Epithelial cell of proximal tubule (primary cell): Measurements from ENCODE around the gene UGT3A2. TPM values are rescaled to one million over a fixed set of nuclear protein-coding genes. Genes with fewer than 3 reads are reported as not detected.
"Not testable (repeated sequence)": the region's sequence is repeated elsewhere in the genome, so short reads cannot be mapped to it uniquely, and the experiment has no call there.

Experiments used
- DNase-seq: peaks from one replicate; pipeline ENCODE4 v3.0.0-alpha.2; 2011; ENCODE audit warnings: low read depth
- H3K4me3 ChIP-seq: 2 replicates; pipeline ENCODE4 v1.5.1; 2011; ENCODE audit warnings: low read depth, mild to moderate bottlenecking, low read length
- total RNA-seq: library from RNA; depleted of rRNA; stranded (reverse); fragments of >200 nt; gene quantifications from 2 replicates; pipeline ENCODE4 v1.2.3, GENCODE V29; 2015
- TF ChIP-seq, protein P1 (sequence below): conservative IDR thresholded peaks from 2 replicates; pipeline ENCODE4 v1.5.1; 2012; ENCODE audit warnings: low read depth, mild to moderate bottlenecking, low read length

Gene UGT3A2
- total RNA-seq, 1 donor from 2014 or later: not detected

DNA sequence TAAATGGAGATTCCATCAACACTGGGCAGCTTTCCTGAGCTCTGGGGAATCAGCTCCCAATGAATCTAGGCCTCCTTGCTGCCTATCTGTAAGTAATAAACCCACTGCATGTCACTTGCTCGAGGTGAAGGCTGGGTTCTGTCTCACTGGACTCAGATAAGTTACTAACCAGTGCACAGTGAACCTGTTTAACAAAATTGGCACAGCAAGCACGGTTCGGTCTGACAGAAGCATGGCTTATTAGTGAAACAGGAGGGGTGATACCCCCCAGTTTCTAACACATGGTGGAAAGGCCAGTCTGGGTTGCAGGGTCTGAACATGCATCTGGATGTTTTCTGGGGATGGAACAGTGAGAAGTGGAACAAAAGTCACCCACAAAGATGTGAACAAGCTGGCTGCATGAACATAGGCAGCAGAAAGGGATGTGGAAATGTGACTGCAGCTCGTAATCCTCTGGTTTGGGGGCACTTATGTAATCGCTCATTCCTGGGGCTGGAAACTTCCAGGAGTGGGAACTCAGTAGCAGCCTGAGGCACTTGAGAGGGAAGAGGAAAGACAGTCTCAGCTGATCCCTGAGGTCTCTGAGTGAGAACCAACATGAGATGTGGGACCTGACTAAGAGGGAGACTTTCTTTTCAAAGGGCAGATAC lies 37.7 kb downstream of the UGT3A2 start:
- no peak overlapping the region for H3K4me3 ChIP-seq
- no peak for DNase-seq
- TF ChIP-seq, protein P1, sequence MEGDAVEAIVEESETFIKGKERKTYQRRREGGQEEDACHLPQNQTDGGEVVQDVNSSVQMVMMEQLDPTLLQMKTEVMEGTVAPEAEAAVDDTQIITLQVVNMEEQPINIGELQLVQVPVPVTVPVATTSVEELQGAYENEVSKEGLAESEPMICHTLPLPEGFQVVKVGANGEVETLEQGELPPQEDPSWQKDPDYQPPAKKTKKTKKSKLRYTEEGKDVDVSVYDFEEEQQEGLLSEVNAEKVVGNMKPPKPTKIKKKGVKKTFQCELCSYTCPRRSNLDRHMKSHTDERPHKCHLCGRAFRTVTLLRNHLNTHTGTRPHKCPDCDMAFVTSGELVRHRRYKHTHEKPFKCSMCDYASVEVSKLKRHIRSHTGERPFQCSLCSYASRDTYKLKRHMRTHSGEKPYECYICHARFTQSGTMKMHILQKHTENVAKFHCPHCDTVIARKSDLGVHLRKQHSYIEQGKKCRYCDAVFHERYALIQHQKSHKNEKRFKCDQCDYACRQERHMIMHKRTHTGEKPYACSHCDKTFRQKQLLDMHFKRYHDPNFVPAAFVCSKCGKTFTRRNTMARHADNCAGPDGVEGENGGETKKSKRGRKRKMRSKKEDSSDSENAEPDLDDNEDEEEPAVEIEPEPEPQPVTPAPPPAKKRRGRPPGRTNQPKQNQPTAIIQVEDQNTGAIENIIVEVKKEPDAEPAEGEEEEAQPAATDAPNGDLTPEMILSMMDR: no peak

DNA sequence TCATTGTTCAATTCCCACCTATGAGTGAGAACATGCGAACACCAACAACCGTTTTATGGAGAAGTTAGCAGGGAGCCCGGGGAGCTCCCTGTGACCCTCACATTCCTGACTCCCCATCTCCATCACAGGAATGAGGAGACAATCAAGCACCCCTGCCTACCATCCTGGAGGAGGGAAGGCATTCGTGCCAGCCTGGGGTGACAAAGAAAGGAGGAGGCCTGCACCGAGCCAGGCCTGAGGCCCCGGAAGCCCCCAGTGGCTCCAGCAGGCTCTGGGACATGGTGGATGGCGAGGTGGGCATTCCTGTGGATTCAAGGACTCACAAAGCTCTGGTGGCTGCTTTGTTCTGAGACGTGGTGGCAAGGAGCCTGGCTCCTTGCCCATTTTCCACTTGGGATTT lies 39.0 kb downstream of the UGT3A2 start:
- no peak overlapping the region for H3K4me3 ChIP-seq
- TF ChIP-seq, protein P1: no peak
- no peak for DNase-seq

DNA sequence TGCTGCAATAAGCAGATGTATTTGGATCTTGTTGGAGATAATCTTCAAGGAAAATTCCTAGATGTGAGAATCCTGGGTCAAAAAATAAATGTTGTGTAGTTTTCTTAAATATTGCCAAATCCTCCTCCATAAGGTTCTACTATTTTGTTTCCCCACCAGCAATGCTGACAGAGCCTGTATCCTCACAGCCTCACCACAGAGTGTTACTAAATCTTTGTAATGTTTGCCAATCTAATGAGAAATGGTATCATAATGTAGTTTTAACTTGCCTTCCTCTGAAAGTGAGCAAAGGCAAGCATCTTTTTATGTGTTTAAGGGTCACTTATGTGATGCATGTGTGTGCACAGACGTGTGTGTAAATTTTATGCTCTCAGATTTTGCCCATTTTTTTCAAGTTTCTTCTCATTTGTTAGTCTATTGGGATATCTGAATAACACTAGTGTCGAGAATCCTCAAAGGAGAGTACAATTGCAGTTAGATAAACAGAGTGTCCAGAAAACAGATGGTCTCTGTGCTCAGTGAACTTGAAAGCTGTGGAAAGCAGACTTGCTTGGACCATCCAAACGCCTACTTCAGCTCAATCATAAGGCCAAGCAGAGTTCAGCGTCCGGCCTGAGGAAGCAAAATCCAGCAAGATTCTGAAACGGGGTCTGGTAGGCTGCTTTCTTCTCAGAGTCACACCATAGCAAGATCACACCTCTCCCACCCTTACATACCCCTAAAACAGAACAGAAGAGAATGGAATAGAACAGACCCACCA lies 39.8 kb downstream of the UGT3A2 start:
- TF ChIP-seq, protein P1: no peak
- DNase-seq: no peak
- no peak overlapping the region for H3K4me3 ChIP-seq

DNA sequence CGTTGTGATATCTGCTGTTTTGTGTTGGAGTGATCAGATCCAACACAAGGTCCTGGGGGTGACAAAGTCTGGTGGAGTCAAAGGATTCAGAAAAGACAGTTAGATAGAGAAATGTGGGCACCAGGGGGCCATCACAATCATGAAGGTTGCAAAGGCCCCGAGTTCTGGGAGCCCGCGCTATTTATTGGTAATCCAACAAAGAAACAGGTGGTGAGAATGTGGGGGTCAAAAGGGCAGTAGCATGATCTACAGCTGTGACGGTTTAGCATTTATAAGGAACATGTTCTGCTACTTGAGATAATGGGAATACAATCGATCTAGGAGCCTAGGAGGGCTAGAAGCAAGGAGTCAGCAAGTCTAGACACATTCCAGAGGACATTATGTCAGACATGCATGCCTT lies 44.4 kb downstream of the UGT3A2 start:
- not testable (repeated sequence) for DNase-seq, H3K4me3 ChIP-seq

DNA sequence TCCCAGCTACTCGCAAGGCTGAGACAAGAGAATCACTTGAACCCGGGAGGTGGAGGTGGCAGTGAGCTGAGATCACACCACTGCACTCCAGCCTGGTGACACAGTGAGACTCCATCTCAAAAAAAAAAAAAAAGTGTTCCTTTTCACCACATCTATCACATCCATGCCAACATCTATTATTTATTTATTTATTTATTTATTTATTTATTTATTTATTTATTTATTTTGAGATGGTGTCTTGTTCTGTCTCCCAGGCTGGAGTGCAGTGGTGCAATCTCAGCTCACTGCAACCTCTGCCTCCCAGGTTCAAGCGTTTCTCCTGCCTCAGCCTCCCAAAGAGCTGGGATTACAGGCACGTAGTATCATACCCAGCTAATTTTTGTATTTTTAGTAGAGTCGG lies 47.1 kb downstream of the UGT3A2 start:
- DNase-seq: not testable (repeated sequence)

DNA sequence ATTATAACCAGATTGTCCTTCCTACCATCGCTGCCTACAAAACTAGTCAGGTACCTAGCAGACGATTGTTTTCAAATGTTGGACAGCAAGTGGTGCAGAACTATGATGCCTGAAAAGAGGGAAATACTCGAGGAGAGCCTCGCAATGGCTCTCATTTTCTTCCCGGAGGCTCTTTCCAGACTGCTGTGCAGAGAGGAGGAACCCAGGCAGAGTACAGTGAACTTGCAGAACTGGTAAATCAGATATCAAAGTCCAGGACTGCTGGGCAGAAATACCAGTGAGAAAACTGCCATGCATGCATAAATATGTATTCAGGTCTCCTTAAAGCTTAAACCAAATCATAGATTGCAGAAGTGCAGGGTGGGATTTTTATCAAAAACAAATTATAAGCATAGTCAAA lies 49.1 kb downstream of the UGT3A2 start:
- TF ChIP-seq, protein P1: no peak
- H3K4me3 ChIP-seq: no peak overlapping the region
- DNase-seq: no peak

More for the DNA sequence above, 47.1 kb downstream of the UGT3A2 start:
- not testable (repeated sequence) for H3K4me3 ChIP-seq

DNA sequence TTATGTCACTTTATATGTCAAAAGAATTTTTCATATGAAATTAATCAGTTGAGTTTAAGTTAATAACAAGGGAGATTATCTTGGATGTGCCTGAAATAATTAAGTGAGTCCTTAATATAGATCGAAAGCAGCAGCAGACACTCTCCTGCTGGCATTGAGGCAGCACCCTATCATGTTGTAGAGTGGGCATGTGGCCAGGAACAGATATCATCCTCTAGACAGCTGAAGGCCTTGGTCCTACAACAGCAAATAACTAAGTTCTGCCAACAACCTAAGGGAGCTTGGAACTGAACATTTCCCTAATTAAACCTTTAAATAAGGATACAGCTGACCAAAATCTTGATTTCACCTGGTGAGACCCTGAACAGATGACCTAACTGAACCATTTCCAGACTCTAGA lies 49.7 kb downstream of the UGT3A2 start:
- no peak for DNase-seq
- H3K4me3 ChIP-seq: no peak overlapping the region
- TF ChIP-seq, protein P1: no peak

DNA sequence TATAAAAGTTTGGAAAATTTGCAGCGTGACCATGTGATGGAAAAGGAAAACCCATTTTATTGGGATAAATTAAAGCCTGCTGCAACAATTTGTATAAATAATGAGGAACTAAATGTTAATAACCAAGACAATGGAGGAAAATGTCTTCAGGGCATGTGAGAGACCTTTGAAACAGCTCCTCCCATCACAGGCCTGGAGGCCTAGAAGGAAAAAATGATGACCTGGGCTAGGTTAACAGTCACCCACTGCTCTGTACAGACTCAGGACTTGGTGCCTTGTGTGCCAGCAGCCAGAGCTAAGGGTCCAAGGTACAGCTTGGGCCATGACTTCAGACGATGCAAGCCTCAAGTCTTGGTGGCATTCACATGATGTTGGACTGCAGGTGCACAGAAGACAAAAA lies 53.5 kb downstream of the UGT3A2 start:
- DNase-seq: no peak
- TF ChIP-seq, protein P1: no peak
- no peak overlapping the region for H3K4me3 ChIP-seq
